ENCODE measurements around the gene CD4. TPM values are rescaled to one million over a fixed set of nuclear protein-coding genes. Genes with fewer than 3 reads are reported as not detected.

Gene CD4
- total RNA-seq, 1 donor, result not detected

- TF ChIP-seq CTCF (IDR thresholded peaks at IDR 0.05; ENCODE audit: insufficient read depth, low read length), result no peak
Observed at GRCh38 chr12:6795088-6795487, 5.8 kb downstream of the CD4 start.

GRCh38 chr12:6796576-6796975, 7.2 kb downstream of the CD4 start:
- DNase-seq (ENCODE audit: low read depth), result no peak
- TF ChIP-seq CTCF (IDR thresholded peaks at IDR 0.05; ENCODE audit: insufficient read depth, low read length), result no peak
- H3K4me3 ChIP-seq (ENCODE audit: low read depth, low read length), result no peak overlapping the region

More at GRCh38 chr12:6795088-6795487, 5.8 kb downstream of the CD4 start:
- H3K4me3 ChIP-seq (ENCODE audit: low read depth, low read length), result no peak overlapping the region
- no peak for DNase-seq (ENCODE audit: low read depth)

DNA sequence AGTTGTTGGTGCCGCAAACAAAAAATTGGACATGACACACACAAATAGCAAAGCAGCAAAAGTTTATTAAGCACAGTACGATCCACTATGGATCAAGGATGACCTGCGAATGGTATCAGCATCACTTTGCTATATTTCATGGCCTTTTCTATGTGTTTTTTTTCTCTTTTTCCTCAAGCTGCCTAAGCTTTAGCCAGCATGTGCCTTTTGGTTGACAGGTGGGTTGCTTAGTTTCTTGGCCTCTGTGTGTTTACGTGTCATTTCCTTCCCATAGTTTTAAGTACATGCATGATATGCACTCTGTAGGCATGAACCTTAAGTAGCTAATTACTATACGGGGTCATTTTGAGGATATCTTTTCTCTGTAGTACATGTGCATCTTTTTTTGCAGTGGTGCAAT, 9.8 kb downstream of the CD4 start:
- H3K4me3 ChIP-seq (ENCODE audit: low read depth, low read length), result no peak overlapping the region
- DNase-seq (ENCODE audit: low read depth), result no peak
- TF ChIP-seq CTCF (IDR thresholded peaks at IDR 0.05; ENCODE audit: insufficient read depth, low read length), result no peak

DNA sequence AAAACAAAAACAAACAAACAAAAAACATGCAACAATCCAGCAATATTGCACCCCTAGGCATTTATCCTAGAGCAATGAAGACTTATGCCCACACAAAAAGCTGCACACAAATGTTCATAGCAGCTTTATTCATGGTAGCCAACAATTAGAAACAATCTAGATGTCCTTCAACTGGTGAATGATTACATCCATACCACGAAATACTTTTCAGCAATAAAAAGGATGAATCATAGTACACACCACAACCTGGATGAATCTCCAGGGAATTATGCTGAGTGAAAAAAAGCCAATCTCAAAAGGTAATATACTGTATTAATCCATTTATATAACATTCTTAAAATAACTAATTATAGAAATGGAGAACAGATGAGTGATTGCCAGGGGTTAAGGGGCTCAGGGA, 17.8 kb downstream of the CD4 start:
- H3K4me3 ChIP-seq (ENCODE audit: low read depth, low read length), result no peak overlapping the region
- DNase-seq (ENCODE audit: low read depth), result no peak
- no peak for TF ChIP-seq CTCF (IDR thresholded peaks at IDR 0.05; ENCODE audit: insufficient read depth, low read length)

DNA sequence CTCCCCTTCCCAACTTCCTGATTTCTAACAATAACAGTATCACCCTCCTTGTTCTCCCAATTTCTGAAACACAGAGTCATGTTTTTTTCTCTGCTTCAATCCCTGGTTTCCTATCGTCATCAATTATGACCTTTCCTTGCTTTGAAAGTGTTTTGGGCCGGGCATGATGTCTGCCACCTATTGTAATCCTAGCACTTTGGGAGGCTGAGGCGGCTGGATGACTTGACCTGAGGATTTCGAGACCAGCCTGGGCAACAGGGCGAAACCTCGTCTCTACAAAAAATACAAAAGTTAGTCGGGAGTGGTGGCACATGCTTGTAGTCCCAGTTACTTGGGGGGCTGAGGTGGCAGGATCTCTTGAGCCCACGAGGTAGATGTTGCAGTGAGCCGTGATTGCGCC, 19.7 kb downstream of the CD4 start:
- H3K4me3 ChIP-seq (ENCODE audit: low read depth, low read length), result no peak overlapping the region
- no peak for DNase-seq (ENCODE audit: low read depth)
- no peak for TF ChIP-seq CTCF (IDR thresholded peaks at IDR 0.05; ENCODE audit: insufficient read depth, low read length)

DNA sequence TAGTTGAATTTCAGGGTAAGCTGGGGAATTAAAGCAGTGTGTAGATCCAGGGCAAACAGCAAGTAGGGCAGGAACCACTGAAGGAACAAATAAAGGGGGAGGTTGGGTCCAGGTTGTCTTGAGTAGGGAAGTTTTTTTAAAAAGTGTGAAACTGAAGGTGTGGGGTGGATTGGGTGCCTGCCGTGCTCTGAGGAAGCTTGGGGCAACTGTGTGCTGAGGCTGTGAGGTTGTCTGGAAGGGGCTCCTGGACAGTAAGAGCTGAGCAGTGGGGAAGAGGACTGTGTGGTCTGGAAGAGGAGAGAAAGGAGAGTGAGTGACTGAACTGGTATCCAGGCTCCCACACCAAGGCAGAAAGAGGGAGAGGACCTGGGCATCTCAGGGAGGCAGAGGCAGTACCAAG, 21.4 kb downstream of the CD4 start:
- TF ChIP-seq CTCF (IDR thresholded peaks at IDR 0.05; ENCODE audit: insufficient read depth, low read length), result no peak
- H3K4me3 ChIP-seq (ENCODE audit: low read depth, low read length), result no peak overlapping the region
- no peak for DNase-seq (ENCODE audit: low read depth)

DNA sequence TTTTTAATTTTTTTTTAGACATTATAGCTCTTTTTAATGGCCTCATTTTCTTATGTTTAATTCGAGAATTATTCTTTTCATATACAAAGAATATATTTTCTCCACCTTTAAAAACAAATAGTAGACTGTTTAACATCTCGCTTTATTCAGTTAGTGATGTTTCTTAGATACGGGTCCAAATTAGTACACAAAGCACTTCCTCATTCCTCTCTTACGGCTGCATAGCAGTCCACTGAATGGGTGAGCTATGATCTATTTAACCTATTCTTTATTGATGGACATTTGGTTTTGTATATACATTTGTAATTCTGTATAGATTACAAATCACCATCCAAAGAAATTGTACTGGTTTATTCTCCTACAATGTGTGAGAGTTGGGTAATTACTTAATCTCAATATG, 24.0 kb downstream of the CD4 start:
- TF ChIP-seq CTCF (IDR thresholded peaks at IDR 0.05; ENCODE audit: insufficient read depth, low read length), result no peak
- H3K4me3 ChIP-seq (ENCODE audit: low read depth, low read length), result no peak overlapping the region
- DNase-seq (ENCODE audit: low read depth), result no peak
